ENCODE measurements around the gene PRKCA. TPM values are rescaled to one million over a fixed set of nuclear protein-coding genes. Genes with fewer than 3 reads are reported as not detected.
A peak's percentile ranks its signal among the peaks of the same experiment; 100 is the strongest.

PRKCA gene
- total and polyA plus RNA-seq, 2 of the 13 experiments (the other 11 are each of a cell fraction or from before 2014, with no cell fraction given), result 18.5 to 21.5 TPM

- no peak for TF ChIP-seq ZNF44 (CRISPR knock-in tag; IDR thresholded peaks at IDR 0.05)
- TF ChIP-seq ZNF274 (CRISPR knock-in tag; IDR thresholded peaks at IDR 0.05), result no peak
- TF ChIP-seq ZFX (CRISPR knock-in tag; IDR thresholded peaks at IDR 0.05; ENCODE audit: low read depth), result no peak
- peak; percentile 80 for TF ChIP-seq XRCC5 (optimal IDR thresholded peaks at IDR 0.05; ENCODE audit: low read length)
- no peak for TF ChIP-seq U2AF1 (optimal IDR thresholded peaks at IDR 0.05; ENCODE audit: low read depth, low read length)
- 0 out of 2 replicates have a peak, but pooled peaks have one; percentile 21 for TF ChIP-seq ZNF574 (CRISPR knock-in tag; IDR thresholded peaks at IDR 0.05)
- no peak for TF ChIP-seq ZNF337 (CRISPR knock-in tag; IDR thresholded peaks at IDR 0.05; ENCODE audit: borderline replicate concordance, low read depth)
- TF ChIP-seq ZNF891 (CRISPR knock-in tag; IDR thresholded peaks at IDR 0.05), result peak; percentile 33; the same call in 1 of the 2 replicates
- no peak for TF ChIP-seq ETS1 (CRISPR knock-in tag; IDR thresholded peaks at IDR 0.05)
- no peak for TF ChIP-seq RBAK (CRISPR knock-in tag; IDR thresholded peaks at IDR 0.05)
- TF ChIP-seq ZNF513 (CRISPR knock-in tag; conservative IDR thresholded peaks at IDR 0.05), result no peak
- no peak for TF ChIP-seq HNF1B (CRISPR knock-in tag; IDR thresholded peaks at IDR 0.05)
- TF ChIP-seq MEIS2 (CRISPR knock-in tag; IDR thresholded peaks at IDR 0.05), result peak; percentile 42; the same call in 1 of the 2 replicates
- no peak for TF ChIP-seq CSRNP2 (CRISPR knock-in tag; conservative IDR thresholded peaks at IDR 0.05; ENCODE audit: low read depth)
- no peak for TF ChIP-seq ZNF569 (CRISPR knock-in tag; IDR thresholded peaks at IDR 0.05; ENCODE audit: borderline replicate concordance)
- TF ChIP-seq KMT2A (CRISPR knock-in tag; IDR thresholded peaks at IDR 0.05), result no peak
- TF ChIP-seq SIN3A (IDR thresholded peaks at IDR 0.05; ENCODE audit: borderline replicate concordance, low read depth, low read length), result no peak
- TF ChIP-seq BRCA1 (CRISPR knock-in tag; IDR thresholded peaks at IDR 0.05), result no peak
- TF ChIP-seq ZNF776 (CRISPR knock-in tag; IDR thresholded peaks at IDR 0.05), result no peak
- TF ChIP-seq TBL1XR1 (IDR thresholded peaks at IDR 0.05; ENCODE audit: borderline replicate concordance, low read length, partially characterized antibody), result no peak
These were observed 425.5 kb downstream of the PRKCA start (continued) for GRCh38 chr17:66727634-66728570.

Data from HepG2 (cell line).